ENCODE data around the gene KRTAP10-12.

Gene KRTAP10-12

DNA sequence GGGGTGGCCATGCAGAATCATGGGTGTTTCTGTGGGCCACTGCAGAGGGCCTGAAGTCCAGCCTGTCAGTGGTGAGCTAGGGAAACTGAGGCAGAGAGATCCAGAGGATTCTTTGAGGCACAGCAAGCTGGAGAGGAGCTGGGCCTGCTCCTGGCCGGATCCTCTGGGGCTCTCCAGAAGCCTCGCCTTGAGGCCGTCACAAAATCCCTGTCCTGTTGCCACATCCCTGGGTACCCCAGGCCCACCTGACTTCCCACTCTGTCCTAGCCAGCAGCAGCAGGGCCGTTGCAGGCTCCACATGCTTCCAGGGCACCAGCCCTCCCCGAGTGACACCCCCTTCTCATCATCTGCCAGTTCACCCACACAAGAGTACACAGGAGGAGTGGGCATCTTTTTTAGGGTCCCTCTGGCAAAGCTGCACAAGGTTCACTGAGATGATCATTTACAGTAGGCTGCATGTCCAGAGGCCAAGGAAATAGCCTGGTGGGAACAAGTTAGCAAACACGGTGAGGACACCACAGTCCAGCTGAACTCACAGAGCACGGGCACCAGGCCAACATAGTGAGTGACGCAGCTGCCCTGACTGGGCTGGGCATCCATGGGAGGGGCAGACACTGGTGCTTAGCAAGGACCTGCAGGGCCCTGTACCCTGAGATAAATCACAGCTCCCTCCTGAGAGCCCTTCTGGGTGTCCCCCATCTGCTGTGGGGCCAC lies 39.5 kb downstream of the KRTAP10-12 start:
- Histone ChIP-seq H3K27me3 (no peaks in the 10 kb centered on the region), H3K9me3 (replicated peaks in 1 of 11) (no peaks in the 10 kb centered on the region), H3K36me3 (no peaks in the 10 kb centered on the region), H3K9ac (no peak overlapping the region), H3K4me3 (no peak overlapping the region), H4K20me1 (no peaks in the 10 kb centered on the region), H3K27ac (no peak overlapping the region), H3K4me2 (peak overlapping the region in 9 of 11 experiments; percentile 39 to 77 (median 59); a peak in 14 of 22 replicates), H3K4me1 (peaks cover 14 to 65% (median 47%) of the 10 kb centered on the region in 10 experiments)
- no peak for TF ChIP-seq Cebpa-rat (IDR thresholded peaks at IDR 0.05)

DNA sequence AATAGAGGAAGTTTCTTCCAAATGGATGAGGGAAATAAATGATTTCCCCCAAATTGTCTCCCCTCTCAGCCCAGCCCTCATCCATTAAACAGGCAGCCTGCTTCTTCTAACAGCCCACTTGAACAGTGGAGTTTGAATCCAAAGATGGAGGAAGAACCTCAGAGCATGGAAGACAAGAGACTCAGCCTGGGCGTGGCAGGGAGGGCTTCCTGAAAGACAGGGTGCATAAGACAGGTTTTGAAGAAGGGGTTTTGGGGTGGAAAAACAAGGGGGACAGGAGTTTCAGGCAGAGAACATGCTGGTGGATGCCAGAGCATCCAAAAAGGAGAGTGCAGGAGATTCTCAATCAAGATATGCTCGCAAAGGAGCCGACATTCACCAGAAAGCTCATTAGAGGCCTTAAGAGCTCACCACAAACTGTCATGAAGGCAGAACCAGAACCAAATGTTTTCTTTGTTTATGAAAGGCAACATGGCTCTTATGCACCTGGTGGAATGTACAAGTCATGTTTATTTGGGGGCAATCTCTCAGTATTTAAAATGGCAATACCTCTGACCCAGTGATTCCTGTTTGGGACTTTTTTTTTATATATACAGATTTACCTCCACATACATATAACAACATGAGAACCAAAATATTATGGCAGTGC lies 40.9 kb downstream of the KRTAP10-12 start:
- Histone ChIP-seq H4K20me1 (no peaks in the 10 kb centered on the region), H3K27me3 (no peaks in the 10 kb centered on the region), H3K4me3 (no peak overlapping the region), H3K36me3 (no peaks in the 10 kb centered on the region), H3K9ac (no peak overlapping the region), H3K27ac (no peak overlapping the region), H3K4me2 (peak overlapping the region in 1 of 11 experiments; percentile 7; a peak in 1 of 22 replicates), H3K9me3 (replicated peaks in 1 of 11) (peaks cover 0 to 11% (median 2%) of the 10 kb centered on the region in 11 experiments; a peak in 15 of 22 replicates), H3K4me1 (peaks cover 13 to 51% (median 38%) of the 10 kb centered on the region in 10 experiments)
- TF ChIP-seq Cebpa-rat (IDR thresholded peaks at IDR 0.05) = no peak

DNA sequence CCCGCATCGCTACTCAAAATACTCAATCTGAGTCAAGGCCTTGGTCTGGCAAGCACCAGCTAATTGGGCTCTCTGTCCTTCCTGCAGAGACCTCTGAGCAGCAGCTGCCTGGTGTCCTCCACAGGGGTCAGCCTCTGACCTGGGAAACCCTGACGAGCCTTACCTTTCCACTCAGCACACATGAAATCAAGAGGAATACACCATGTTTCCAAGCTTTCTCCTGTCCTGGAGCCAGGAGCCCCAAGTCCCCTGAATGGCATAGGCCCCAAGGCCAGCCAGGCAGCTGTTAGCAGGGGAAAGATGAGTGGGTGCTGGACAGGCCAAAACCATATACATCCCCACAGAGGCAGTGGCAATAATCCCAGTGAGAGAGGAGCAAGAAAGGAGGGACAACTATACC lies 41.6 kb downstream of the KRTAP10-12 start:
- Histone ChIP-seq H3K9me3 (replicated peaks in 1 of 11) (peaks cover 6 to 19% (median 10%) of the 10 kb centered on the region in 11 experiments), H4K20me1 (no peaks in the 10 kb centered on the region), H3K27ac (no peak overlapping the region), H3K4me1 (peaks cover 13 to 43% (median 30%) of the 10 kb centered on the region in 10 experiments), H3K4me3 (no peak overlapping the region), H3K9ac (no peak overlapping the region), H3K4me2 (no peak overlapping the region), H3K27me3 (no peaks in the 10 kb centered on the region), H3K36me3 (no peaks in the 10 kb centered on the region)
- TF ChIP-seq Cebpa-rat (IDR thresholded peaks at IDR 0.05) = no peak

DNA sequence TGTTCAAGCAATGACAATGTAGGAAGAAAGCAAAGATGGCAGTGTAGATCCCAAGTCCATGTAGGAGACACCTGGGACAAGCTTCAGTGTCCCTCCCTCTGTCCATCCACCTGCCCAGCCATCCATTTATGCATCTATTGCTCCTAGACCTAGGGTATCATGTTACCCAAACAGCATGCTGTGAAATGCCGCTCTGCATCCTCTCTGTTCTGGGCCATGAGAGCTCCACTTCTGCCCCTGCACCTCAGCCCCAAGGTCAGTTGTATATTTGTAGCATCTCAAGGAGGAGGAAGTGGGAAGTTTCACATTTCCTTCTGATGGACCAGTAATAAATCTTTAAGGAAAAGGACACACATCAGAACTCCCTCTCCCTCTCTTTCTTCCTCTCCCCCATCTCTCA lies 42.3 kb downstream of the KRTAP10-12 start:
- no peak overlapping the region for H3K9ac ChIP-seq
- H3K9me3 ChIP-seq (replicated peaks in 1 of 11) = peaks cover 13 to 26% (median 17%) of the 10 kb centered on the region in 11 experiments
- H3K36me3 ChIP-seq = no peaks in the 10 kb centered on the region
- H3K4me1 ChIP-seq = peaks cover 6 to 36% (median 23%) of the 10 kb centered on the region in 10 experiments; a peak in 19 of 20 replicates
- TF ChIP-seq Cebpa-rat (IDR thresholded peaks at IDR 0.05) = no peak
- H3K4me2 ChIP-seq = no peak overlapping the region; a peak in 1 of 22 replicates
- no peaks in the 10 kb centered on the region for H3K27me3 ChIP-seq
- no peak overlapping the region for H3K4me3 ChIP-seq
- H3K27ac ChIP-seq = no peak overlapping the region
- no peaks in the 10 kb centered on the region for H4K20me1 ChIP-seq

DNA sequence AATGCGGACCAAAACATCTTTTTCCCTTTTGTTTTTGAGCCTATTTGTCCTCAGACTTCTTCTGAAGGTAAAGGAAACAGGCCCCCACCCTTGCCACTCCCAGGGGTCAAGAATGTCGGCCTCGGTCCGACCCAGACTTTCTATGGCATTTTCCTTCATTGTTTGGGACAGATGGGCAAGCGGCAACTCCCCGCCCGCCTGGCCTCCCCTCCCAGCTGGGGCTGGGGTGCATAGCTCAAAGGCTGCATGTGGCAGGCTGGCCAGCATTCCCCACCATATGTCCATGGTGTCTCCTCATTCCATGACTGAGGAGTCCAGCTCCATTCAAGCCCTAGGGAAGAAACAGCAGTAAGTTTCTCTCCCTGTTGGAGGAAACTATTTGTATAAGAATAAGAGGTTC lies 43.8 kb downstream of the KRTAP10-12 start:
- H3K36me3 ChIP-seq = no peaks in the 10 kb centered on the region
- no peak overlapping the region for H3K4me2 ChIP-seq
- TF ChIP-seq Cebpa-rat (IDR thresholded peaks at IDR 0.05) = no peak
- H3K27me3 ChIP-seq = no peaks in the 10 kb centered on the region
- peaks cover 23 to 40% (median 30%) of the 10 kb centered on the region in 11 experiments for H3K9me3 ChIP-seq (replicated peaks in 1 of 11)
- H4K20me1 ChIP-seq = no peaks in the 10 kb centered on the region
- H3K9ac ChIP-seq = no peak overlapping the region
- peaks cover under 1 to 22% (median 10%) of the 10 kb centered on the region in 10 experiments; a peak in 19 of 20 replicates for H3K4me1 ChIP-seq
- H3K27ac ChIP-seq = no peak overlapping the region
- no peak overlapping the region for H3K4me3 ChIP-seq

DNA sequence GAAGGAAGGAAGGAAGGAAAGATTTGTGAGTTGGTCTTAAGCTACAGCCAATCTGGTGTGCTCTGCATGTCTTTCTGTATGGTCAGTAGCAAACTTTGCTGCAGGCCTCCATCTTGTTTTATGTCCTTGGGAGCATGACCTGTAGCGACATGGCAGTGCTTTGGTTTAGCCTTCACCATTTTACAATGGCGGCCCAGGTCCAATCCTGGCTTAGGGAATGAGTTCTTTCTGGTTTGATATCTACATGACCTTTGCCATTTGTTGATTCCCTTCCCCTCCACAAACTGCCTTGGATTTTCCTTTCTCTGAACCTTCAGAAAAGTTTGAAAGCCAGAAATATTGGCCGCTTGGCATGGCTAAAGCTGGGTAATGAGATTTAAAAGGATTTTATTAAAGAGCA lies 44.9 kb downstream of the KRTAP10-12 start:
- no peak overlapping the region for H3K4me2 ChIP-seq
- H3K9ac ChIP-seq = no peak overlapping the region
- no peaks in the 10 kb centered on the region for H3K27me3 ChIP-seq
- peaks cover 24 to 47% (median 34%) of the 10 kb centered on the region in 11 experiments for H3K9me3 ChIP-seq (replicated peaks in 1 of 11)
- H3K36me3 ChIP-seq = no peaks in the 10 kb centered on the region
- H3K4me1 ChIP-seq = peaks cover 0 to 10% (median 0%) of the 10 kb centered on the region in 10 experiments; a peak in 2 of 20 replicates
- H3K4me3 ChIP-seq = no peak overlapping the region
- TF ChIP-seq Cebpa-rat (IDR thresholded peaks at IDR 0.05) = no peak
- no peak overlapping the region for H3K27ac ChIP-seq
- H4K20me1 ChIP-seq = no peaks in the 10 kb centered on the region

DNA sequence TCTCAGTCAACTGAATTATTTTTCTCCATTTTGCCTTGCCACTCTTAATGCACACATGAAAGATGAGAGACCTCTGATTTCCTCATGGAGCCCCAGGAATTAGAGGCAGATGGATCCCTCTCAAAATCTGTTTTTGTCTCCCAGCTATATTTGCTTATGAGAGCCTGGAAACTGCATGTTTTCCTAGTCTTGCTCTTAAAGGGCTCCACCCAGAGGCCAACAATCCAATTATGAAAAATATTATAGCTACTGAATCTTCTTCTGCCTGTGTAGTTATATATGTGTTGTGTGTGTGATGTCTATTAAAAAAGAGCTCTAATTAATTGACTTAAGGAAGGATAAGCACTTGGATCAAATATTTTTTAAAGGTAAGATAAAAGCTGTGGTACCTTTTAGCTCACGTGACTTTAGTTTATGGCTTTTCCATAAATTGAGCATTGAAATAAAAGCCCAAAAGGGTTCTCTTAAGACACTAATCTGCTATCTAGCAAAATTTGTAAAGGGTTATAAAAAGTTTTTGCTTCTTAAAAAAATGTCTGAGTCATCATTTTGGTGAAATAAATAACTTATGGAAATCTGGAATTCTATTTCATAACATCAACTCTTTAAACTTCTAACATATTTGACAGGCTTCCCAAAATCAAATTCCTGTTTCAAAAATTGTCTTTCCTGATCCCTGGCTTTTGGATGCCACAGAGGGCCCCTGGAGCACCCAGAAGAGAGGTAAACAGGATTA lies 45.6 kb downstream of the KRTAP10-12 start:
- Histone ChIP-seq H4K20me1 (no peaks in the 10 kb centered on the region), H3K27ac (no peak overlapping the region), H3K4me2 (no peak overlapping the region), H3K4me3 (no peak overlapping the region), H3K27me3 (no peaks in the 10 kb centered on the region), H3K9ac (no peak overlapping the region), H3K9me3 (replicated peaks in 1 of 11) (peaks cover 24 to 48% (median 34%) of the 10 kb centered on the region in 11 experiments), H3K4me1 (peaks cover 0 to 8% (median 0%) of the 10 kb centered on the region in 10 experiments; a peak in 1 of 20 replicates), H3K36me3 (no peaks in the 10 kb centered on the region)
- no peak for TF ChIP-seq Cebpa-rat (IDR thresholded peaks at IDR 0.05)
